Chondrocyte (in vitro differentiated cells): Measurements from ENCODE around the gene HMX1. TPM values are rescaled to one million over a fixed set of nuclear protein-coding genes. Genes with fewer than 3 reads are reported as not detected.

Source experiments
- DNase-seq: peaks from one replicate; pipeline ENCODE4 v3.0.0; 2021; ENCODE audit warnings: mixed read lengths, low spot score
- H3K27ac Mint-ChIP-seq: one replicate; pipeline ENCODE4 v1.8.0; 2021; ENCODE audit warnings: mild to moderate bottlenecking, moderate library complexity, mixed read lengths; ENCODE audit not compliant: unreplicated experiment
- H3K27me3 Mint-ChIP-seq: 2 replicates; pipeline ENCODE4 v1.8.0; 2021; ENCODE audit warnings: low read depth, mixed read lengths
- H3K36me3 Mint-ChIP-seq: 2 replicates; pipeline ENCODE4 v1.8.0; 2021; ENCODE audit warnings: low read depth, mixed read lengths
- H3K4me1 Mint-ChIP-seq: 2 replicates; pipeline ENCODE4 v1.8.0; 2021; ENCODE audit warnings: low read depth, mild to moderate bottlenecking, mixed read lengths
- H3K4me3 Mint-ChIP-seq: one replicate; pipeline ENCODE4 v1.8.0; 2021; ENCODE audit warnings: mild to moderate bottlenecking, moderate library complexity, mixed read lengths; ENCODE audit not compliant: unreplicated experiment
- H3K9me3 Mint-ChIP-seq: 2 replicates; pipeline ENCODE4 v1.8.0; 2021; ENCODE audit warnings: low read depth, mixed read lengths
- total RNA-seq: library from RNA; stranded (reverse); gene quantifications from 3 replicates; pipeline ENCODE4 v1.2.1, GENCODE V29; 2021
- TF ChIP-seq, protein P1 (sequence below): fragments of 200-600 bp; sonication (generic); IDR thresholded peaks from 2 replicates; pipeline ENCODE4 v1.5.0; 2021; ENCODE audit warnings: antibody characterized with exemption, mild to moderate bottlenecking, moderate library complexity

Gene HMX1
- total RNA-seq, 1 donor from 2014 or later = not detected

DNA sequence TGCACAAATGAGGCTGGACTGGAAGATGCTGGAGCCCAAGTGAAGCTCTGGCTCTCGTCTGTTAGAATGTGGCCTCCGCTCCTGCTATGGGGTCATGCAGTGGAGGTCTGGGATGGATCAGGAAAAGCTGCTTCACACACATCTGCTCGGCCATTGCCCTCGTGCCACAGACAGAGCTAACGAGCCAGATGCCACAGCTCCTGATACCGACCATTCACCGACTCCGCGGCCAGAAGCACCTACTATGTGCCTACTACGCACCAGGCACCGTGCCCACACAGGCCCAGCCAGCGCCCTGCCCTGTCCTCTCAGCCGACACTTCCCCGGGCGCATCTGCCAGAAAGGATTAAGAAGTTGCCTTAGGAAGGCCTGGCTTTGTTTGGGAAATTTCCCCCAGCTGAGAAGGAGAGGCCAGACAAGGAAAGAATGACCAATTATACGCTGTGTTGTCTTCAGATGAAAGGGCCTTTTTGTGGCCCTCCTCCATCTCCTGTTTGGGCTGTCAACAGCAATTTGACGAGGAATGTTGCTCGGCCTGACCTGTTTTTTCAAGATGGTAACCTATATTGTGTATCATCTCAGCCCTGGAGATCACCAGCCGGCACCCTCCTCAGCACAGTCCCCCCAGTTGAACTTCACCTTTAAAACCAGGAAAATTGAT, 34.3 kb downstream of the HMX1 start:
- H3K4me3 Mint-ChIP-seq = no peak overlapping the region
- H3K4me1 Mint-ChIP-seq = no peaks in the 10 kb centered on the region
- peak; percentile 73 for DNase-seq
- H3K36me3 Mint-ChIP-seq = peaks cover 2% of the 10 kb centered on the region
- no peaks in the 10 kb centered on the region for H3K9me3 Mint-ChIP-seq
- no peak overlapping the region for H3K27ac Mint-ChIP-seq
- TF ChIP-seq, protein P1, sequence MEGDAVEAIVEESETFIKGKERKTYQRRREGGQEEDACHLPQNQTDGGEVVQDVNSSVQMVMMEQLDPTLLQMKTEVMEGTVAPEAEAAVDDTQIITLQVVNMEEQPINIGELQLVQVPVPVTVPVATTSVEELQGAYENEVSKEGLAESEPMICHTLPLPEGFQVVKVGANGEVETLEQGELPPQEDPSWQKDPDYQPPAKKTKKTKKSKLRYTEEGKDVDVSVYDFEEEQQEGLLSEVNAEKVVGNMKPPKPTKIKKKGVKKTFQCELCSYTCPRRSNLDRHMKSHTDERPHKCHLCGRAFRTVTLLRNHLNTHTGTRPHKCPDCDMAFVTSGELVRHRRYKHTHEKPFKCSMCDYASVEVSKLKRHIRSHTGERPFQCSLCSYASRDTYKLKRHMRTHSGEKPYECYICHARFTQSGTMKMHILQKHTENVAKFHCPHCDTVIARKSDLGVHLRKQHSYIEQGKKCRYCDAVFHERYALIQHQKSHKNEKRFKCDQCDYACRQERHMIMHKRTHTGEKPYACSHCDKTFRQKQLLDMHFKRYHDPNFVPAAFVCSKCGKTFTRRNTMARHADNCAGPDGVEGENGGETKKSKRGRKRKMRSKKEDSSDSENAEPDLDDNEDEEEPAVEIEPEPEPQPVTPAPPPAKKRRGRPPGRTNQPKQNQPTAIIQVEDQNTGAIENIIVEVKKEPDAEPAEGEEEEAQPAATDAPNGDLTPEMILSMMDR = no peak
- peaks cover 27% of the 10 kb centered on the region for H3K27me3 Mint-ChIP-seq

DNA sequence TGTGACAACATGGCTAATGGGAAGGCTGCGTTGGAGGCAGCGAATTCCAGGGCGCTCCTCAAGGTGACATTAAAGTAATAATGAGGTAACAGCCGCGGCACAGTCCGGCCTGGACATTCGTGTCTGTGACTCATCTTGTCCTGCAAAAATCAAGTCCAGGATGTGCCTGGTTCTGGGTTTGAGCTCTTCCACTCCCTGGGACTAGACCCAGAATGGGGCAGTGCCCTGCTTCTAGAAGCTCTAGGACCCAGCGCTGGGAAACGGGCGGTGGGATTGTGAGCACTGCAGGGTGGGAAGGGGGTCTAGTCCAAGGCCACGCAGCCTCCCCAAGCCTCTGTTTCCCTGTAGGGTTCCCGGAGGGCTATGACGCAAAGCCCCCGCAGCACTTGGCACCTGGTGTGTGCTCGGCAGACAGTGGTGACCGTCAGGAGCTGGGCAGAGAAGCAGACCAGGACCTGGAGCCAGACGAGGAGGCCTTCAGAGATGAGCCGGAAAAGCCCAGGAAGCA, 34.9 kb downstream of the HMX1 start:
- Mint-ChIP-seq H3K27ac (no peak overlapping the region), H3K36me3 (peaks cover 2% of the 10 kb centered on the region), H3K27me3 (peaks cover 29% of the 10 kb centered on the region), H3K9me3 (no peaks in the 10 kb centered on the region), H3K4me3 (no peak overlapping the region), H3K4me1 (no peaks in the 10 kb centered on the region)
- TF ChIP-seq, protein P1 = no peak
- DNase-seq = peak; percentile 61

DNA sequence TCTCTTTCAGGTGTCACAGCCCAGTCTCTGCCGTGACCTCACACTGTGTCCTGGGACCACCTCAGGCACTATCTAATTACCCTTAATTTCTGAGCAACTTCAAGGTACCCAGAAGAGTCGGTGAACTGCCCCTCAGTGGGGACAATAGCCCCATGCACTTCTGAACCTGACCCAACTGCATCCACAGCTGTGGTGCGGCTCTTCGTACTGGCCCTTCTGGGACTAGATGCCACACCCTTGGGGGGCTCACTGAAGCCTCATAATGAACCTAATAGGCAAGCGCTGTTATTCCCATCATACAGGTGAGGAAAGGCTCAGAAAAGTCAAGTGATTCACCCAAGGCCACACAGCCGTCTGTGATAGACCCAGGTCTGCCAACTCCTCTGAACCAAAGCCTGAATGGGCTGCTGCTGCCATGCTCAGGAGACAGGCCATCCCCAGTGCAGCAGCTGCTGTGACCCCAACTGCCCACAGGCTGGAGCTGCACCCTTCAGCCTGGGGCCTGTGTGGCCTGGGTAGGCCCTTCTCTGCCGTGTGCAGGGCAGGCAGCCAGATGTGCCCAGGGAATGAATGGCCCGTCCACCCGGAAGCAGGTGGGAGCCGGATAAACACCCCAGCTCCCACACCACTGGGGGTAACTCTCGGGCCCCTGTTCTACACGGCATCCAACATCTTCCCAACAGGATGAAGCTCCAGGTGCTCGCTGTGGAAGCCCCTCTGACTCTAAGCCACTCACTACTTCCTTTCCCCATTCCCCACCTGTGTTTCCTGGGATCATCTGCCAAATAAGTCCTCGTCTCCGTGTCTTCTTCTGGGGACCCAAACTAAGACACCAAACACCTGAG, 35.9 kb downstream of the HMX1 start:
- H3K27me3 Mint-ChIP-seq = peaks cover 30% of the 10 kb centered on the region
- H3K4me1 Mint-ChIP-seq = no peaks in the 10 kb centered on the region
- H3K27ac Mint-ChIP-seq = no peak overlapping the region
- peak; percentile 70 for DNase-seq
- peaks cover 2% of the 10 kb centered on the region for H3K36me3 Mint-ChIP-seq
- H3K9me3 Mint-ChIP-seq = no peaks in the 10 kb centered on the region
- TF ChIP-seq, protein P1 = no peak
- no peak overlapping the region for H3K4me3 Mint-ChIP-seq

DNA sequence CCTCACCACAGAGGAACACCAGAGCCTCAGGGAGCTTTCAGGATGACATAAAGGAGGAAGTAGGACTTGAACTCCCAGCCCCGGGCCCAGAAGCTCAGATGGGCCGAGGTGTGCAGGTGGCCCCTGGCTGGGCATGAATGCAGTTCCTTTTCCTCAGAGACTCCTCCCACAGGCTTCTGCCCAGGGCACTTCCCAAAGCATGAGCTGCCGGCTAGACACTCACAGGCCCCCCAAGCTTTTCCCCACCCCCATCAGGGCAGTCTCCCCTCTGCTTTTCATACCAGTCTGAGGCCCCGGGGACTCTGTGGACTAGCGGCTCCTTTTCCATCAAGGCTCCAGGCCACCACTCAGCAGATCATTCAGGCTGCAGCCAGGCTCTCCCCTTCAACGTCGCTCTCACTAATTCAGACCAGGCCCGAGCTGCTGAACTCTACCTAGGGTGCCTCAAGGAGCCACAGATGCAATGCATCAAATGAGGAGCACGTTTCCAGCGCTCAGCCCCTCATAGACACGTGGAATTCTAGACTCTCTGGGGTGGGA, 36.9 kb downstream of the HMX1 start:
- Mint-ChIP-seq H3K4me1 (no peaks in the 10 kb centered on the region), H3K36me3 (peaks cover 2% of the 10 kb centered on the region), H3K27ac (no peak overlapping the region), H3K4me3 (no peak overlapping the region), H3K9me3 (no peaks in the 10 kb centered on the region), H3K27me3 (peaks cover 35% of the 10 kb centered on the region)
- TF ChIP-seq, protein P1 = no peak
- peak; percentile 60 for DNase-seq
